Measurements from ENCODE around the gene FAF1.

The FAF1 gene

DNA sequence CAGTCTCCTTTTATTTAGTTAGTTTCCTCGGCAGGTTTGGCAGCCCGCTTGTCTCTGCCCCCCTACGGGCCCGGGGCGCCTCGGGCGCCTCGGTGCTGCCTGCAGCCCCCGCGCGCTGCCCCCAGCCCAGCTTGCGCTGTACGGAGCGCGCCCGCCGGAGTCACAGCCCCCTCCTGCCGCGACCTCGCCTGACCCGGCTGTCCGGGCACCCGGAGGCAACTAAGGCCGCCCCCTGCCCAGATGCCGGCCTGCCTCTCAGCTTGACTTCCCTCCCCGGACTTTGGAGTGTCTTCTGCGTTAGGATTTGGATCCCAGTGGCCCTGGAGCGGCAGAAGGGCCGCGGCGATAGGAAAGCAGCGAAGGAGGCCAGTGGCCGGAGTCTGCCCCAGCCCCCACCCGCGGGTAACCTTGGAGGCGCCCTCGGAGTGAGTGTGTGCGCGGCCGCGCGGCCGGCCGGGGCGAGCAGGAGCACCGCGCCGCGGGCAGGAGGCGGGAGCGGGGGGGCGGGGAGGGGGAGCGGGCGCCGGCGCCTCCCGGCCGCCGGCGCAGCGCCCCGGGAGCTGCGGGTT lies 17.6 kb upstream of the FAF1 start:
- DNase-seq = no peak

GRCh38 chr1:50976890-50977574 lies 17.0 kb upstream of the FAF1 start:
- DNase-seq = no peak

- no peak for DNase-seq
Observed at GRCh38 chr1:50976111-50976889, 16.2 kb upstream of the FAF1 start.

- DNase-seq = no peak
Observed at GRCh38 chr1:50975436-50975835, 15.4 kb upstream of the FAF1 start.

DNA sequence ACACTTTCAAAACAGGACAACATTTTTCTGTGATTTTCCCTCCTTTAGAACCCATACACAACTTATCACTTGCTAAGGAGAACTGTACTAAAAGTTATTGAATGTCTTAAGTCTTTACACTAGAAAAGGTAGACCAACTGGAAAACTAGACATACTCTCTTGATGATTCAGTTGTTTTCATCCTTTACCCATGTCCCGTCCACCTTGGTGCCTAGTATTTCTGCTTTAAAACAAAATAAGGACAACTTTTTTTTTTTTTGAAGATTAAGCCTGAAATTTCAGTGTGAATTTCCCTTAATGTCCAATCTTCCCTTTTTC lies 14.5 kb upstream of the FAF1 start:
- no peak for DNase-seq

DNA sequence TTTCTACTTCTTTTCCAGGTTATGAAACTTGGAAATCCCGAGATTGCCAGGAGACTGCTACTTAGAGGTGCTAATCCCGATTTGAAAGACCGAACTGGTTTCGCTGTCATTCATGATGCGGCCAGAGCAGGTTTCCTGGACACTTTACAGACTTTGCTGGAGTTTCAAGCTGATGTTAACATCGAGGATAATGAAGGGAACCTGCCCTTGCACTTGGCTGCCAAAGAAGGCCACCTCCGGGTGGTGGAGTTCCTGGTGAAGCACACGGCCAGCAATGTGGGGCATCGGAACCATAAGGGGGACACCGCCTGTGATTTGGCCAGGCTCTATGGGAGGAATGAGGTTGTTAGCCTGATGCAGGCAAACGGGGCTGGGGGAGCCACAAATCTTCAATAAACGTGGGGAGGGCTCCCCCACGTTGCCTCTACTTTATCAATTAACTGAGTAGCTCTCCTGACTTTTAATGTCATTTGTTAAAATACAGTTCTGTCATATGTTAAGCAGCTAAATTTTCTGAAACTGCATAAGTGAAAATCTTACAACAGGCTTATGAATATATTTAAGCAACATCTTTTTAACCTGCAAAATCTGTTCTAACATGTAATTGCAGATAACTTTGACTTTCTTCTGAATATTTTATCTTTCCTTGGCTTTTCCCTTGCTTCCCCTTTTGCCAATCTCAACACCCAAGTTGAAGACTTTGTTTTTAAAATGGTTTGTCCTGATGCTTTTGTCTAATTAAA lies 14.0 kb upstream of the FAF1 start:
- no peak for DNase-seq

- no peak for DNase-seq
Observed at GRCh38 chr1:50973255-50973654, 13.2 kb upstream of the FAF1 start.

DNA sequence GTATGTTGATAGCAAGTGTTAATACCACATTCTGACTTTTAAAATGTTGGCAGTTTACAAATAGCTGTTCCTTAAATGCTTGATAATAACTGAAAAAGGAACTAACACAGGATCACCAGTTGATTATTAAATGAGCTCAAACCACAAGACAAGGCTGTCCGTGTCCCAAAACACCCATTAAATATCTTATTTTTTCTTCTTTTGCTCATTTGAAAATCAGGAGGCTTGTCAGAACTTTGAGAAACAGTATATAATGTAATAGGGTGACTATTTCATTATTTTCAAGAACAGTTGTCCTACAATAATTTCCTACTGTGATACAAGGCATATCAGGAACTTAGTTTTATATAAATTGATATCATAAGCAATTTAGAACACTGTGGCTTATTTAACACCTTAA lies 12.7 kb upstream of the FAF1 start:
- no peak for DNase-seq

GRCh38 chr1:50971748-50972305 lies 11.8 kb upstream of the FAF1 start:
- DNase-seq = no peak

DNA sequence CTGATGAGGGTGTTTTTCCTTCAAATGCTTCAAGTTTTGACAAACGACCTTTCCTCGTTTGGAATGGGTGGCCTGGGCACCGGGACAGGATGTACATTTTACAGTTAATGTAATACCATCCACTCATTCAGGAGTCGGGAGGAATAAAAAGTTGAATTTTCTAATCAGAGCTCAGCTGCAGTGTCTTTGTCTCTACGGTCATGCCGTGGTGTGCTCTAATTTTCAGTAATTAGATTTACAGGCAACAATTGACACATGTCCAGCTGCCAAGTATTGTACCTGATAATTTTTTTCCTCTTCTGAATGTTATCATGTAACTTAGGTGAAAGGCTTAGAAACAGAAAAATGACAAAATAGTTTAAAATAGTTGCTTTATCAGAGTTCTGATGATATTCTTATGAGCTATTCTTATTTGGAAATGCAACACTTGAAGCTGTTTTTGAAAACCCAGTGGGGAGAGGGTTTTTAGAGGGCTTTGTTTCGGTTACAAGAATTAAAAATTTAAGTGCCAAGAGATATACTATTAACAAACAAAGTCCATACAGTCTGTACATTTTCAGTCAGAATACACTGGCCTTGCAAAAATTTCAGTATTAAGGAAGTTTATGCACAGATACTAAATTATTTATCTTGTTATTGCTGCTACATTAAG lies 11.0 kb upstream of the FAF1 start:
- no peak for DNase-seq

GRCh38 chr1:50970509-50970887 lies 10.4 kb upstream of the FAF1 start:
- no peak for DNase-seq

- DNase-seq = peak in 1 of 4 experiments; percentile 12
Observed at GRCh38 chr1:50969611-50970508, 9.8 kb upstream of the FAF1 start, which contains the start of gene CDKN2C. Gene CDKN2C, plus strand, starts transcription at chr1:50970245. Its CDS starts 124 bp downstream, at chr1:50970369.

- DNase-seq = no peak
Observed at GRCh38 chr1:50968821-50969610, 8.9 kb upstream of the FAF1 start.

DNA sequence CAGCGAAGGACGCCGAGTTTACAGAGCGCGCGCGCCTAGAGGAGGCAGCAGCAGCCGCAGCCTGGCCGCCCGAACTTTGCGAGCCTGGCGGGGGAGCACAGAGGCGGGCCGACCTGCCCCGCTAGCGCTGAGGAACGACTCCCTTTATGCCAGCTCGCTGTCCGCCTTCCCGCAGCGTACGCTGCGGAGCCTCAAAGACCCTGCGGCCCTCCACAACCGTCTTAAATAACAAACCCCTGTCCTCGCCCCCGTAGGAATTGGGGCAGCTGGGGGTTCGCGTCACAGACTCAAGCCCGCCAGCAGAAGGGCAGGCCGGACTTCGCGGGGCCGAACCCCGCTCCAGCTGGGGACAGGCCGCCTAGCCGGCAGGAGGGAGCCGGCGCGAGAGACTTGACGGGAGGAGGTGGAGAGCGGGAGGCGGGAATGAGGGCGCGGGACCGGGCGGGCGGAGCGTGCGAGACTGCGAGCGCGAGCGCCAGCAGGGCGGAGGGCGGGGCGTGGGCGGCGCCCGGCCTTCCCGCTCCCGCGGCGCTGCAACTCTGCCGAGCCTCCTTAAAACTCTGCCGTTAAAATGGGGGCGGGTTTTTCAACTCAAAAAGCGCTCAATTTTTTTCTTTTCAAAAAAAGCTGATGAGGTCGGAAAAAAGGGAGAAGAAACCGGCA lies 8.2 kb upstream of the FAF1 start:
- DNase-seq = peak; percentile 41 to 70 (median 58)

DNA sequence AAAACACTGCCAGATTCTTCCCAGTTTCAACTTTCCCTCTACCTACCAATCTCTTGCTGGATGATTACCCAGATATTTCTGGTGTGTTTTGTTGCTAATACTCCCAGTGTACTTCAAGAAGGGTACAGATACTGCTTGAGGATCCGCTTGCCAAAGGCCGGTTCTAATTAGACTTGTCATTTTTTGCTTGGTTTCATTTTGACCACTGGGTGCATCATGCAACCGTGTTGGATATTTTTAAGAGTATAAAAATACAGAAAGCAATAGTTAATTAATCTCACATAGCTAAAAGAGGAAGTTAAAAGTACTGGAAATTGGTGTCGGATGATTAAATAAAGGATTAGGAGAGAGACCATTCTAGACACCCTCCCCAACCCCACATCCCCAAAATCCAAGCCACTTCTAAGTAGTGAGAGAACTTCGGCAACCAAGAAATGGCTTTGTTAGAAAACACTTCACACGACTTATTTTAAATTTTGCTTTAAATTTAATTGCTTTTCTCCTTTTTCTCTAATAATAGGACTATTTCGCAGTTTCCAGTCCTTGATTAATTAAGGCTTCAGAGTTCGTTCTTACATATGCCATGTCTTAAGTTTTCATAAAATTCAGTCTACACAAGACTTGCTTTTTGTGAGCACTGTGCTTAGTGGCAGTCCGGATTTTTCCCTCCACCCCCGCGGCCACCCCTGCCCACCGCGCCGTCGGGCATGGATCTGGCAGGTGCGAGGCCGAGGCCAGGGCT lies 7.5 kb upstream of the FAF1 start:
- no peak for DNase-seq

DNA sequence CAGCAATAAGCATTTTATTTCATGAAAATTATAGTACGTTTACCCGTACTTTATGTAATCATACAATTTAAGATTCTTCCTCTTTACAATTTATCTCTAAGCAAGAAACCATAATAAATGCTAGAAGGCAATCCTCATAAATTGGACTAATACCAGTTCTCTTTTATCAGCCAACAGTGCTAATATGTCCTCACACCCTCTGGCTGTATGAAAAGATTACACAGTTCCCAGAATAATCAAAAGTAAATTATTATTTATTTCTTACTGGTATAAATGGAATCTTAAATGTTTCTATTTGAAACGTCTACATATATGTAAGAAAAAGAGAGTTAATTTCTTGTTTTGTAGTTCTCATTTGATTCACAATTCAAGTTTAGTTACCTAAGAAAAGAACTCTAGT lies 6.9 kb upstream of the FAF1 start:
- no peak for DNase-seq

GRCh38 chr1:50964863-50965262 lies 4.8 kb upstream of the FAF1 start:
- no peak for DNase-seq

DNA sequence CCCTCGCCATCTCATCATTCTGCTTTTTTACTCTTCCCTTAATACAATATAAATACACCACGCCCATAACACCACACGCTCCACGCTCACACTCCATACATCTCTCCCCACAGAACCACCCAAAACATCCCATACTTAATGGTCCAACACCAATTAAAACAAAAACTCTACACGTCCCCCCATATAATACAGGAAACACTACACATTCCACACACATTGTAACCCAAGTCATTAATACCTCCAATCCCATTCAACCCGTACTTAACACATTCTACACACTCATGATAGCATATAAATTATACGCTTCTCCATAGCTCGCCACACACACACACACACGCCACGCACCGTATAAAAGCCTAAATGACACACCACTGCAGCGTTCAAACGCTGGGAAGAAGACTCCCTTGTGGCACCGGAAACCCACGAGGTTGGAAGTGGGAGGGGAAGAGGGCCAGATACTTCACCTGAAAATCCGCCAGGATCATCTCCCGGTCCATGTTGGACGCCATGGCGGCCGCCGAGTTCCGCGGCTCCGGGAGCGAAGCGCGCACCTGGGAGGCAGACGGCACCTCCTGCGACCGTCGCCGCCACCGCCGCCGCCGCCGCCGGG lies 659 bp downstream of the FAF1 start:
- DNase-seq = no peak

DNA sequence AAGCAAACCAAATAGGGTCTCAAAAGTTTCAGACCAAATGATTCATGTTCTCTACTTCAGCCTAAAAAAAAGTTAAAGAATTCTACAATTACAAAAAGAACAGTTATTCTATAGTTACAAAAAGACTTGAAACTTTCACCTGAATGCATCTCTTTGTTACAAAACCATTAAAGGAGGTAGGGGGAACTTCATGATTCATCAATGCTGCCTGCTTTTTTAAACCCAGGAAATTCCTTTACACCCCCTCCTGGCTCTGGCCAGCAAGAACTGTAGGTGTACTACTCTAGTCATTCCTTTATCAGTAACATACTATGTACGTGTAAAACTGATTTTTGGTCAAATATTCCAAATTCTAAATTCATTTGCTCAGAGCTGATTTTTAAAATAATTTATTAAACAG lies 5.0 kb downstream of the FAF1 start:
- DNase-seq = no peak
